ENCODE measurements around the gene TTPAL.
A peak's percentile ranks its signal among the peaks of the same experiment; 100 is the strongest.

Gene TTPAL

DNA sequence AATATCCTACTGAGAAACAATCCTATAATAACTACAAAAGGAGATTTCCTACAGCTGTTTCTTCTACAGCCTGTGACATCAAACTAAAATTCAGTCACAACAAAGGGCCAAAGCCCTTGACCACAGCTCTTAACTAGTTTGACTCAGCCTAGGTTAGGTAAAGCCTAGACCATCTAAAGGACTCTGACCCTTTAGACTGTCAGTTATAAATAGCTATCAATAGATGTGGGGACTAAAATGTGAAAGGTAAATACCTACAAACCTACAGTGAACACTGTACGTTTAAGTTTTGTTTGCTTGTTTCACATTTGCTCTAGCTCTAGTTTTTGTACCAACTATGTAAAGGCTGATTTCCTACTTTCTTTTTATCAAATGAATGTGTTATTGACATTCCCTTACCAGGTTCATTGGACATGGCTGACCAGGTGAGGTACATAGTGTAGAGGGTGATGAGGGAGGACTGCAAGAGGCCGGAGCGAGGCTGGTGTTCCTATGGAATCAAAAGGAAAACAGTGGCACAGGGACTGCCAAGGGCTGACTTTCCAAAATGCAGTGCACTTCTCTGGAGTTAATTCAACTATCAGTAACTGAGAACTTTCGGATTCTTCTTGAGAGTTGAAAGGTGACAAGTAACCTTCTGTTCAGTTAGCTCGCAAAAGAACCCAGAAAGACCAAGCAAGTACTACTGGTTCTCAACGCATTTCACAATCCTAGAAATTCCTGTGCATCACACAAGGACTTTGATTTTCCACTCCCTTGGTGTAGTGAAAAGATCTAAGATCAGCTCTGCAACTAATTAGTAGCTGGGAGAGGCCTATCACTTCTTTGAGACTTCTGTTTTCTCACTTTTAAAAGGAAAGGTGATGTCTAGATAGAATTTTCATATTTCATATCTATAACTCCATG lies 29.0 kb downstream of the TTPAL start:
- H3K36me3 Mint-ChIP-seq (ENCODE audit: insufficient read depth) = peaks cover 94% of the 10 kb centered on the region
- no peak overlapping the region for H3K4me3 Mint-ChIP-seq
- H3K27me3 Mint-ChIP-seq = no peaks in the 10 kb centered on the region
- ATAC-seq (replicated peaks) (no peak), DNase-seq (no peak)
- no peaks in the 10 kb centered on the region for H3K9me3 Mint-ChIP-seq
- peaks cover 0 to 8% of the 10 kb centered on the region in 2 donors for H3K4me1 Mint-ChIP-seq (ENCODE audit: low read depth in 2 of 2)
- no peak overlapping the region for H3K27ac Mint-ChIP-seq

DNA sequence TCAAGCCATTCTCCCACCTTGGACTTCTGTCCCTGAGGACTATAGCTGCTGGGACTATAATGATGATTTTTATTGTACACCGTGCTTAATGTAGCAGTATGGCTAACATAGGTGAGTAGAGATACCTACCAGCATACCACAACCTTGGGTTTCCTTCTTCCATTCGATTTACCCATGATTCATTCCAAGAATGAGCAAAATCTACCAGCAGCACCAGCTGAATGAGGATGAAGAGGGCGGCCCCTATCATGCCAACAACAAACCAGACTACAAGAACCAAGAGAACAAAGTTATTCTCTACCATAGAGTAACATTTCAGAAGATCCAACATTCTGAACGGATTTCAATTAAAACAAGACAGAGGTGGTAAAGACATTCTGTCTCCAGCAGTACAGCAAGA lies 34.1 kb downstream of the TTPAL start:
- no peaks in the 10 kb centered on the region for H3K27me3 Mint-ChIP-seq
- H3K36me3 Mint-ChIP-seq (ENCODE audit: insufficient read depth) = peaks cover 88% of the 10 kb centered on the region
- H3K4me3 Mint-ChIP-seq = no peak overlapping the region
- no peak for DNase-seq
- no peak overlapping the region for H3K27ac Mint-ChIP-seq
- no peak for ATAC-seq (replicated peaks)
- H3K4me1 Mint-ChIP-seq (ENCODE audit: low read depth in 2 of 2) = peaks cover 7 to 19% of the 10 kb centered on the region in 2 donors
- no peaks in the 10 kb centered on the region for H3K9me3 Mint-ChIP-seq

DNA sequence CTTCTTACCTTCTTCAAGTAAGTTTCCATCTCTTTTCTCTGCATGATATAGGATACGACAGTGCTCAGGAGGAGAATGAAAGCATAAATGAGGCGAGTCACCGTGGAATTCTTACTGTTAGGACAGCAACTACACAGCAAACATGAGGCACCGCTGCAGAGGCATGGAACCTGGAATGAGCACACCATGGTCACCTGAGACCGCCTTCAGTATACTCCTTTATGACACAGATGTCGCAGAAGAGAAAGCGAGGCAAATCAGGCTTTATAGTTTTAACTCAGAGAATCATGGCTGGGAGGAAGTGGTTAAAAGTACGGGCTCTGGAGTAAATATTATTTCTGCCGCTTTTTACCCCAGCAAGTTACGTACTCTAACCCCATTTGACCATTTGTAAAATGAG lies 38.2 kb downstream of the TTPAL start:
- Mint-ChIP-seq H3K27ac (peak overlapping the region; percentile 44 to 45), H3K4me1 (ENCODE audit: low read depth in 2 of 2) (peaks cover 20 to 46% of the 10 kb centered on the region in 2 donors), H3K36me3 (ENCODE audit: insufficient read depth) (peaks cover 62% of the 10 kb centered on the region), H3K27me3 (no peaks in the 10 kb centered on the region), H3K4me3 (peak overlapping the region in 1 of 2 donors; percentile 41), H3K9me3 (no peaks in the 10 kb centered on the region)
- no peak for DNase-seq
- ATAC-seq (replicated peaks) = no peak

DNA sequence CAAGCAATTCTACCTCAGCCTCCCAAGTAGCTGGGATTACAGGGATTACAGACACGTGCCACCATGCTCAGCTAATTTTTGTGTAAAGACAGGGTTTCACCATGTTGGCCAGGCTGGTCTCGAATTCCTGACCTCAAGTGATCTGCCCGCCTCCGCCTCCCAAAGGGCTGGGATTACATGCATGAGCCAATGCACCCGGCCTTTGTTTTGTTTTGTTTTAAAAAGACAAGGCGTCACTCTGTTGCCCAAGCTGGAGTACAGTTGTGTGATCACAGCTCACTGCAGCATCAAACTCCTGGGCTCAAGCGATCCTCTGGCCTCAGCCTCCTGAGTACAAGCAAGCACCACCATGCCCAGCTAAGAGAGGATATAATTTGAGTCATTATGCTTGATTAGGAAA lies 40.8 kb downstream of the TTPAL start:
- peaks cover 44% of the 10 kb centered on the region for H3K36me3 Mint-ChIP-seq (ENCODE audit: insufficient read depth)
- peaks cover 38 to 61% of the 10 kb centered on the region in 2 donors for H3K4me1 Mint-ChIP-seq (ENCODE audit: low read depth in 2 of 2)
- no peaks in the 10 kb centered on the region for H3K27me3 Mint-ChIP-seq
- no peaks in the 10 kb centered on the region for H3K9me3 Mint-ChIP-seq
- peak overlapping the region; percentile 32 to 83 for H3K27ac Mint-ChIP-seq
- no peak overlapping the region for H3K4me3 Mint-ChIP-seq
- ATAC-seq (replicated peaks) = no peak
- DNase-seq = no peak

DNA sequence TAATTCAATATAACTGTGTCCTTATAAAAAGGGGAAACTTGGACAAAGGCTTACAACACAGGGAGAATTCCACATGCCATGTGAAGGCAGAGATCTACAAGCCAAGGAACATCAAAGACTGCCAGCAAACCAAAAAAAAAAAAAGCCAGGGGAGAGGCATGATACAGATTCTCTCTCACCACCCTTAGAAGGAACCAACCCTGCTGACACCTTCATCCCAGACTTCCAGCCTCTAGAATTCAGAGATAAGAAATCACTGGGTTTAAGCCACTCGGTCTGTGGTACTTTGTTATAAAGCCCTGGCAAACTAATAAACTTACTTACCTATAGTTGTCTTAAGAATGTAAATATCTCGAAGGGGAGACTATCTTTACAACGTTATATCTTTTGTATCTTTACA lies 41.8 kb downstream of the TTPAL start:
- no peak for ATAC-seq (replicated peaks)
- Mint-ChIP-seq H3K9me3 (no peaks in the 10 kb centered on the region), H3K4me1 (ENCODE audit: low read depth in 2 of 2) (peaks cover 42 to 66% of the 10 kb centered on the region in 2 donors), H3K27me3 (no peaks in the 10 kb centered on the region), H3K36me3 (ENCODE audit: insufficient read depth) (peaks cover 43% of the 10 kb centered on the region), H3K27ac (peak overlapping the region in 1 of 2 donors; percentile 83), H3K4me3 (peak overlapping the region in 1 of 2 donors; percentile 82)
- no peak for DNase-seq

DNA sequence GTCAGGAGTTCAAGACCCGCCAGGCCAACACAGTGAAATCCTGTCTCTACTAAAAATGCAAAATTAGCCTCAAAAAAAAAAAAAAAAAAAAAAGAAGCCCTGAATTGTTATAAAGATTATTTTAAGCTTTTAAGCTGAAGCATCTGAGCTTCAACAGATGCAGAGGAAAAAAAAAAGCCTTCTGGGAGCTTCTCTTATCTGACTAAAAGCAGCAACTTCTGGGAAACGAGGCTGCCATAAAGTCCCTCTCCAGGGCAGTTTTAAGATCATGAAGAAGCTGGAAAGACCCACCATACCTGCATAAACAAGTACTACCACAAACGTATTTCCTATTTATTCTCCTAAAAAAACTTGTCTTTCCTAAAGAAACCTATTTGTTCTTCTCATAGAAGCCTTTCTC lies 42.6 kb downstream of the TTPAL start:
- Mint-ChIP-seq H3K4me1 (ENCODE audit: low read depth in 2 of 2) (peaks cover 42 to 64% of the 10 kb centered on the region in 2 donors), H3K4me3 (peak overlapping the region; percentile 82 to 91), H3K36me3 (ENCODE audit: insufficient read depth) (peaks cover 35% of the 10 kb centered on the region), H3K27ac (peak overlapping the region; percentile 83 to 96), H3K27me3 (no peaks in the 10 kb centered on the region), H3K9me3 (no peaks in the 10 kb centered on the region)
- no peak for ATAC-seq (replicated peaks)
- DNase-seq = no peak

DNA sequence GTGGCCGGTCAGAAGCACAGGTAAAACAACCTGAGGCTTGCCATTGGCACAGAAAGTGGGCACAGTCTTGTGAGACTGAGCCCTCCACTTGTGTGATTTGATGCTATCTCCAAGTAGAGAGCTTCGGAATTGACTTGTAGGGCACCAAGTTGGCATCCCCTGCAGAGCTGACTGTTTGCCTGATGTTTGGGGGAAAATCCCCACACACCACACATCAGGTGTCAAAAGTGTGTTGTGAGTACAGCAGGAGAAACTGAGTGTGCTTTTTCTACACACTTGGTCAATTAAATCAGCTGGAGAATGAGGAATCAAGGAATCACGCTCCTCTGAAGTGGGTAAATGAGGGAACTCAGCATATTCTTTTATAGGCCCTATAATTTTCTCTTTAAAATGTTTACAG lies 45.2 kb downstream of the TTPAL start:
- Mint-ChIP-seq H3K36me3 (ENCODE audit: insufficient read depth) (peaks cover 22% of the 10 kb centered on the region), H3K27me3 (no peaks in the 10 kb centered on the region), H3K4me1 (ENCODE audit: low read depth in 2 of 2) (peaks cover 37 to 48% of the 10 kb centered on the region in 2 donors), H3K4me3 (peak overlapping the region; percentile 82 to 91), H3K9me3 (no peaks in the 10 kb centered on the region), H3K27ac (peak overlapping the region; percentile 93 to 96)
- ATAC-seq (replicated peaks) (no peak), DNase-seq (no peak)

DNA sequence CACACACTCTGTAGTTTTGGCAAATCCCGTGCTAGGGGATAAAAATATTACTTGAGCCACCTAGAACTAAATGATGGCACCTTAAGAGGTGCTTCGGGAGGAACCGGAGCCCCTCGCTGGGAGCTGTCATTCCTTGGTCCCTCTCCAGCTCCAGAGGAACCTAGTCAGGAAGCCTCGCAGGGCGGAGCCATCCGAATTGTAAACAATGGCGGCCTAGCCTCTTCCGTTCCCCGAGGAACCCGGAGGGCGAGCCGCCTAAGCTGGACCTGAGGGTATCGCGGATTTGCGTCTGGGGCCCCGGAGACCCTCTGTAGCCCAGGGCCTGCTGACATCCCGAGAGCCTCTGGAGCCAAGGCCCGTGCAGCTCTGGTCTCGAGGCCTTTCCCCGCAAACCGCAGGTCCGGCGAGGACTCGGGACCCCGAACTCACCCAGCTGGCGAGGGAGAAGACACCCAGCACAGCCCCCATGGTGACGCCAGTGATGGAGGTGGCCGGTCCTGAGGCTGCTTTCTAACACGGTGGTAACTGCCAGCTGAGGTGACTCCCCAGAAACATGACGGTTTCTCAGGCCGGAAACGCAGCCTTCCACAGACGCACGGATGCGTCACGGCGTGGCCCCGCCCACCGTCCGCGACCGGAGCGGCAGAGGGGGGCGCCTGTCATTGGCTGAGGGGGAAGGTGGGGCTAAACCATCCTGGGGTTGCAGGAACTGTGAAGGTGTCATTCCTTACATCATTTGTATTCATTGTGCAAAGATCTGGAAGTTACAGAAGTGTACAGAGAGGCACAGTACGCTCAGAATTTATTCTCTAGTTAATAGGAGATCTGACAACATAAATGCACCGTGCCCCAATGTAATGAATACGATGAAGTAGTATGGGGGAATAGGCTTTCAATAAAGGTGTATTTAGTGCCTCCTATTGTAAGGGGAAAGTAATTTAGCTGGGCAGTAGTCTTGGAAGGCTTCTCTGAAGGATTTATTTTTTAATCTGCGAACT lies 46.1 kb downstream of the TTPAL start, which contains the start of gene SERINC3:
Gene SERINC3, minus strand, starts transcription at position 587 of the 998 bp plus-strand sequence. Its CDS starts 119 bp downstream, at position 468.
- no peaks in the 10 kb centered on the region for H3K27me3 Mint-ChIP-seq
- ATAC-seq (replicated peaks) = peak; percentile 92
- H3K36me3 Mint-ChIP-seq (ENCODE audit: insufficient read depth) = peaks cover 16% of the 10 kb centered on the region
- peaks cover 35 to 44% of the 10 kb centered on the region in 2 donors for H3K4me1 Mint-ChIP-seq (ENCODE audit: low read depth in 2 of 2)
- H3K4me3 Mint-ChIP-seq = peak within 1 kb of the TSS; percentile 82 to 91
- H3K9me3 Mint-ChIP-seq = no peaks in the 10 kb centered on the region
- peak; percentile 98 to 99 (median 98) for DNase-seq
- H3K27ac Mint-ChIP-seq = peak within 1 kb of the TSS; percentile 93 to 96

DNA sequence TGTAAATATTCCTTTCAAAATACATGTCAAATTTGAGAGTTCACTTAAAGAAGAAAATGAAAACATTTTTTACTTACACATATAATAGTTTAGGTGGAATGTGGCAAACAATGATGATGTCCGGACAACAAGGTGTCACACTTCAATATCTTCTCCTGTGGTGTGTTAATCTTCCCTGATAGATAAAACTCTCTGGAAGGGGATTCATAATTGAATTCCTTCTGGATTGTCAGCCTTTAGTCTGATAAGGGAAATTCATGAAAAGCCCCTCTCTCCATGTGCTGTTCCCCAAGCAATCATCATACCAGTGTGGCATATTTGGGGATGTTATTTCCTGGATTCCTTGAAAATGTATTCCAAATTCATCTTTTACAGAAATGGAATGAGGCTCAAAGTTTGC lies 47.2 kb downstream of the TTPAL start:
- peaks cover 16% of the 10 kb centered on the region for H3K36me3 Mint-ChIP-seq (ENCODE audit: insufficient read depth)
- peaks cover 29 to 35% of the 10 kb centered on the region in 2 donors for H3K4me1 Mint-ChIP-seq (ENCODE audit: low read depth in 2 of 2)
- DNase-seq (no peak), ATAC-seq (replicated peaks) (no peak)
- H3K27me3 Mint-ChIP-seq = peaks cover 0 to under 1% of the 10 kb centered on the region in 2 donors
- peak overlapping the region; percentile 82 to 91 for H3K4me3 Mint-ChIP-seq
- peak overlapping the region; percentile 93 to 96 for H3K27ac Mint-ChIP-seq
- no peaks in the 10 kb centered on the region for H3K9me3 Mint-ChIP-seq

DNA sequence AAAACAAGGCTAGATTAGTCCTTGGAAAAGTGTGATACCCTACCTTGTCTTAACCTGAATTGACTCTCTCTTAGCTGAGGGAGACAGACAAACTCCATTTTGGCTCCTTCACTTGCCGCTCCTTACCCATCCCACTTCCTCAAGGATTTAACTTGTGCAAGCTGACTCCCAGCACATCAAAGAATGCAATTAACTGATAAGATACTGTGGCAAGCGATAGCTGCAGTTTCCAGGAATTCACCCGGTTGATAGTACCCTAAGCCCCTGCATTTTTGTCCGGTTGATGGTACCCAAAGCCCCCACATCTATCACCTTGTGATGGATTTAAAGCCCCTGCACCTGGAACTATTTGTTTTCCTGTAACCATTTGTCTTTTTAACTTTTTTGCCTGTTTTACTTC lies 48.1 kb downstream of the TTPAL start:
- H3K27ac Mint-ChIP-seq = peak overlapping the region; percentile 93 to 96
- no peak overlapping the region for H3K4me3 Mint-ChIP-seq
- peaks cover 0 to 9% of the 10 kb centered on the region in 2 donors for H3K27me3 Mint-ChIP-seq
- peaks cover 16% of the 10 kb centered on the region for H3K36me3 Mint-ChIP-seq (ENCODE audit: insufficient read depth)
- no peaks in the 10 kb centered on the region for H3K9me3 Mint-ChIP-seq
- ATAC-seq (replicated peaks) (no peak), DNase-seq (no peak)
- peaks cover 26 to 29% of the 10 kb centered on the region in 2 donors for H3K4me1 Mint-ChIP-seq (ENCODE audit: low read depth in 2 of 2)

DNA sequence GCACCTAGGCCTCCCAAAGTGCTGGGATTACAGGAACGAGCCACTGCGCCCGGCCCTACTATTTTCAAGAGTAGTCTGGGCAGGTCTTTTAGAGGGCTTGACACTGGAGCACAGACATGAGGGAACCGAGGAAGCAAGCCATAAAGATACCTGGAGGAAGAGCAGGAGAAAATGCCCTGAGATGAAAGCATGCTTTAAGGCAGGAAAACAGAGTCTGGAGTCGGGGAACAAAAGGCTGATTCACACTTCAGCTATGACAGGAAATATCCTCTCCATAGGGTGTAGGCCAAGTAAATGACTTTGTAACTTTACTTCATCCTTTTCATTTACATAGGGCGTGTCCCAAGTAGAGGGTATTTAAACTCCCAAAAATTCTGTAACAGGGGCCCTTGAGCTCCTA lies 50.5 kb downstream of the TTPAL start:
- no peak for ATAC-seq (replicated peaks)
- Mint-ChIP-seq H3K27ac (no peak overlapping the region), H3K27me3 (peaks cover 0 to 9% of the 10 kb centered on the region in 2 donors), H3K4me3 (no peak overlapping the region), H3K4me1 (ENCODE audit: low read depth in 2 of 2) (peaks cover 8 to 13% of the 10 kb centered on the region in 2 donors), H3K9me3 (no peaks in the 10 kb centered on the region), H3K36me3 (ENCODE audit: insufficient read depth) (peaks cover 14% of the 10 kb centered on the region)
- DNase-seq = no peak

DNA sequence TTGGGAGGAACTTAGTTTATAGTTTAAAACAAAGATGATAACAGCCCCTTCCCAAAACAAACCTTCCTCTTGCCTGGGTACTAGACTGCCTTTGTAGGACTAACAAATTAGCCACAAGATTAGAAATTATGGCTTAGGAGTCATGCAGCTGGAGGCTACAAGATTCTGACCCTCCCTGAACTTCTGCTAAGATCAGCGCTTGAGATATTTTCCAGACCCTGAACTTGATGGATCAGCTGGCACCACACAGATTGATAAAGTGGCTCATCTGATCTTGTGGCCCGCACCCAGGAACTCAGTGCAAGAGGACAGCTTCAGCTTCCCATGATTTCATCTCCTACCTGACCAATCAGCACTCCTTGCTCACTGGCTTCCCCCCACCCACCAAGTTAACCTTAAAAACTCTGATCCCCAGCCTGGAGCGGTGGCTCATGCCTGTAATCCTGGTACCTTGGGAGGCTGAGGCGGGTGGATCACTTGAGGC lies 52.1 kb downstream of the TTPAL start:
- Mint-ChIP-seq H3K4me1 (ENCODE audit: low read depth in 2 of 2) (peaks cover 5 to 7% of the 10 kb centered on the region in 2 donors), H3K27me3 (peaks cover 0 to 9% of the 10 kb centered on the region in 2 donors), H3K36me3 (ENCODE audit: insufficient read depth) (peaks cover 10% of the 10 kb centered on the region), H3K4me3 (no peak overlapping the region), H3K9me3 (no peaks in the 10 kb centered on the region), H3K27ac (no peak overlapping the region)
- ATAC-seq (replicated peaks) (no peak), DNase-seq (no peak)

DNA sequence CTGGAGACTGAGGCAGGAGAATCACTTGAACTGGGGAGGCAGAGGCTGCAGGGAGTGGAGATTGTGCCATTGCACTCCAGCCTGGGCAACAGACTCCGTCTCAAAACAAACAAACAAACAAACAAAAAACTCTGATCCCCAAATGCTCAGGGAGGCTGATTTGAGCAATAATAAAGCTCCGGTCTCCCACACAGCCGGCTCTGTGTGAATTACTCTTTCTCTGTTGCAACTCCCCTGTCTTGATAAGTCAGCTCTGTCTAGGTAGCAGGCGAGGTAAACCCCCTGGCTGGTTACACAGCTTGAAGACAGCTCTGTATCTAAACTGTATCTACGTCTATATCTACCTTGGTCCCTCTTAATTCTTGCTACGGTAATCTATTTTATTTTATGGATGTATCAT lies 52.6 kb downstream of the TTPAL start:
- Mint-ChIP-seq H3K9me3 (no peaks in the 10 kb centered on the region), H3K36me3 (ENCODE audit: insufficient read depth) (peaks cover 10% of the 10 kb centered on the region), H3K27ac (no peak overlapping the region), H3K4me3 (no peak overlapping the region), H3K4me1 (ENCODE audit: low read depth in 2 of 2) (peaks cover 3 to 4% of the 10 kb centered on the region in 2 donors), H3K27me3 (peaks cover 0 to 9% of the 10 kb centered on the region in 2 donors)
- no peak for ATAC-seq (replicated peaks)
- DNase-seq = no peak

All from effector memory CD8-positive, alpha-beta T cell (primary cell).